OCI-LY1 (cell line): ENCODE measurements around the gene OR1J1.

Experiments used
- CTCF ChIP-seq: fragments of 200-600 bp; sonication (generic), shearing (Covaris generic); IDR thresholded peaks from 2 replicates; pipeline ENCODE4 v1.5.1; 2017; ENCODE audit warnings: mild to moderate bottlenecking, antibody characterized with exemption, low read length, moderate library complexity, mixed read lengths
- EZH2 ChIP-seq: fragments of 200-600 bp; sonication (generic), shearing (Covaris generic); IDR thresholded peaks from 2 replicates; pipeline ENCODE4 v1.8.0; 2017; ENCODE audit warnings: borderline replicate concordance, mixed run types, mild to moderate bottlenecking, antibody characterized with exemption, low read length, moderate library complexity, mixed read lengths

- TF ChIP-seq CTCF (no peak), EZH2 (no peak)
These were observed 41.6 kb upstream of the OR1J1 start for GRCh38 chr9:122519376-122519775.
